Stimulated activated CD4-positive, alpha-beta T cell treated with anti-CD3 and anti-CD28 coated beads, Interleukin-2, amount 100 ng/mL, for 4 hours (primary cell): ENCODE measurements around the gene TOB1.

Source experiments
- DNase-seq: peaks from one replicate; pipeline ENCODE4 v3.0.0-alpha.2; 2020; ENCODE audit warnings: low read depth

The TOB1 gene, protein sequence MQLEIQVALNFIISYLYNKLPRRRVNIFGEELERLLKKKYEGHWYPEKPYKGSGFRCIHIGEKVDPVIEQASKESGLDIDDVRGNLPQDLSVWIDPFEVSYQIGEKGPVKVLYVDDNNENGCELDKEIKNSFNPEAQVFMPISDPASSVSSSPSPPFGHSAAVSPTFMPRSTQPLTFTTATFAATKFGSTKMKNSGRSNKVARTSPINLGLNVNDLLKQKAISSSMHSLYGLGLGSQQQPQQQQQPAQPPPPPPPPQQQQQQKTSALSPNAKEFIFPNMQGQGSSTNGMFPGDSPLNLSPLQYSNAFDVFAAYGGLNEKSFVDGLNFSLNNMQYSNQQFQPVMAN

GRCh38 chr17:50866261-50866949 is at the start of gene TOB1:
TOB1 (minus strand) TSS chr17:50866354; CDS start chr17:50864017, 2,337 bp downstream.
- peak; percentile 91 for DNase-seq

DNA sequence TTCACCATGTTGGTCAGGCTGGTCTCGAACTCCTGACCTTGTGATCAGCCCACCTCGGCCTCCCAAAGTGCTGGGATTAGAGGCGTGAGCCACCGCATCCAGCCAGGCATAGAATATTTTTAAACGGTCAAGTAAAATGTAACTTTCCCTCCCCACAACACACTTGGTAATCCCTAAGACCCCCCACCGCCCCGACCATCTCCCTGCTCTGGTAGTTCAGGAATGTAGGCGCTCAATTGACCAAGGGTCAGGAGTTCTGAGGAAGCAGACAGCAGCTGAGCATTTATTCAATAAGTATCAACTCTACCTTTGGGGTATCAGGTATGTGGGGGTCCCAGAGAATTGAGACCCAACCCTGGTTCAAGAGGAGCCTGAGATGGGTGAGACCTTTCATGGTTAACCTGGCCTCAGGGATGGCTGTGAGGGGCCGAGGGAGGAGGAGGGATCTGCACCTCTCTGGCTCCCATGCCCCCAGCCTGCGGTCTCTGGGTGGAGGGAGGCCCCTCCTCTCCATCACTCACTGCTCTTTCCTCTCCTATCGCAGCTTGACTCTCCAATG is 48.4 kb upstream of the TOB1 start:
- no peak for DNase-seq

DNA sequence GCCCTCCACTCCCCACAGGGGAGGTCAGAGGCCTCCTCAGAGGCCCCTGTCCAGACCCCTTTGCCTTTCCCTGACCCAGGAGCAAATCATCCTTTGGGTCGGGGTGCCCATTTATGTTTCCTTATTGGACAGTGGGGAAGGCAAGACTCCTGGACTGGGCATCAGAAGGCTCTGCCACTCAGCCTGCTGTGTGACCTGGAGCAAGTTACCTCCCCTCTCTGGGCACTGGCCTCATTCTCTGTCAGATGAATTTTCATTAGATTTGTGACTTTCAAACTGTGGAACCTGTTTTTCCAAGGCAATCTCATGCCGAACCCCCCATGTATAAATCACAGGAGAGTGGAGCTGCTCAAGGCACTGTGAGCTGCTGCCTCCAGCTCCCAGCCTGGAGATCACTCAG is 47.0 kb upstream of the TOB1 start:
- no peak for DNase-seq

- DNase-seq = no peak
Observed at GRCh38 chr17:50911890-50912289, 45.7 kb upstream of the TOB1 start.

DNA sequence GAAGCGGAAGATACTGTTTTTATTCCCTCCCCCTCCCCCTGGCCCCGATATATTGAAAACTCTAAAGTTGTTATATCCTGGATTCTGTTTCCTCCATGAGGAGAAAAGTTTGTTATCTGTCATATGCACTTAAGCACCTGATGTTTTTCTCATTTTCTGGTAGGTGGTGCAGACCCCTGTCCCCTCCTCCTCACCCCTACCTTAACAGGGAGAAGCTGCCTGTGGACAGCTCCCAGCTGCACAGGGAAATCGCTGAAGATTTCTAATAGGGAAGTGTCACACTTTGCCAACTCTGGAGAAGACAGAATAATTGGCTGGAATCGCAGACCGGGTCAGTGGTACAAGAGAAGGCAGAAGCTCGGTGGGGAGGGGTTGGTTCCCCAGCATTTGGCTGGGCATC is 45.3 kb upstream of the TOB1 start:
- DNase-seq = no peak

DNA sequence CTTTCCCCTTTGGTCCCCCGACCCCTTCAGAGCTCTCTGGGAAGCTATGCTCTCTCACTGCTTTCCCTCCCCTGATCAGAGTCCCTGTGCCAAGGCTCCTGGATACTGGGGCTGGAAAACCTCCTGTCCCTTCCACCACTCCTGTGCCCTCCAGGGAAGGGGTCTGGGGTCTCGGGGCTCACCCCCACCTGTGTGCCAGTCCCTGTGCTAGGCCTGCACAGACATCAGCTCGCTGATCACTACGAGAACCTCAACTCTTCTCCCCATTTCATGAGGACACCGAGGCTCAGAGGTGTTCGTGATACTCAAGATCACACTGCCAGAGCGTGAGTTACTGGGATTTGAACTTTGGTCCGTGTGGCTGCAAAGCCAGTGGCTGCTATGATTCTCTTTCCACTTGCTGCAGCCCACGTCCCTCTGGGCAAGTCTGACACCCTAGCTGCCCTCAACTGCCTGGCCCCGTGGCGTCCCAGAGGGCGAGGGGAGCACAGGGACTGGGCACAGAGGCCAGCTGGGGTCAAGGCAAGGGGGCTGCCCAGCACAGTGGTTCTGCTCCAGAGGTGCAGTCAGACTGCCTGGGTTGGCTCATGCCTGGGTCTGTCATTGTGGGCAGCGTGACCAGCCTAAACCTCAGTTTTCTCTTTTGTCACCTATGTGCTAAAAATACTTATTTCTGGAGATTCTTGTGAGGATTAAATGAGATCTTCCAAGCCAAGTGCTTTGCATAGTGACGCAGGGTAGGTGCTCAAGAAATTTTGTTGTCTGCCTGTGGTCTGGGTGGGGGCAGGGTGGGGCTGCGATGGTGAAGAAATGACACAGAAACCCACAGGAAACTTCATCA is 43.8 kb upstream of the TOB1 start:
- peak; percentile 40 for DNase-seq

GRCh38 chr17:50908860-50909764 is 43.0 kb upstream of the TOB1 start:
- no peak for DNase-seq

DNA sequence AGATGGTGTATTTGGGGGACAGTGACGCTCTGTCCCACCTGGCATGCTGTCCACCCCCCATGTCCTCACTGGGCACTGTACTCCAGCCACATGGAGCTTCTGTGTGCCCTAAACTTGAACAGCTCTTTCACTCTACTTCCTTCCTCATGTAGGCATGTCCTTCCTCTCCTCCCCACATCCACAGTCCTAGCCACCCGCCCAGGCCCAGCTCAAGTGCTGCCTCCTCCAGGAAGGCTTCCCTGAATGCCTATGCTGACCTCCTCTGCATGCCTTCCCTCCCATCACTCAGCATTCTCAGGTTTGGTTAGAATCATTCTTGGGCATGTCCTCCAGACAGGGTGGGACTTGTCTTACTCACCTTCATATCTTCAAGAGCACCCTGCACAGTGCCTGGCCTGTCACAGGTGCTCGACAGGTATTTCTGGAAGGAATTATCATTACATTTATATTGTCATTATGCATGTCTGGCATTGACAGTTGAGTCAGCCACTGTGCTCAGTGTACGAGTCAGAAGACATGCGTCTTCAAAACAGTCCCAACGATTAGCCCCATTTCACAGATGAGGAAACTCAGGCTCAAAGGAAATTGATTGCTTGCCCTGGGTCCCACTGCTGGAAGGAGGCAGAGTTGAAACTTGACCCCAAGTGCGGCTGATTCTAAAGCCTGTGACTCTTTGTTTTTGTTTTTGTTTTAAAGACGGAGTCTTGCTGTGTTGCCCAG is 42.1 kb upstream of the TOB1 start:
- DNase-seq = no peak

DNA sequence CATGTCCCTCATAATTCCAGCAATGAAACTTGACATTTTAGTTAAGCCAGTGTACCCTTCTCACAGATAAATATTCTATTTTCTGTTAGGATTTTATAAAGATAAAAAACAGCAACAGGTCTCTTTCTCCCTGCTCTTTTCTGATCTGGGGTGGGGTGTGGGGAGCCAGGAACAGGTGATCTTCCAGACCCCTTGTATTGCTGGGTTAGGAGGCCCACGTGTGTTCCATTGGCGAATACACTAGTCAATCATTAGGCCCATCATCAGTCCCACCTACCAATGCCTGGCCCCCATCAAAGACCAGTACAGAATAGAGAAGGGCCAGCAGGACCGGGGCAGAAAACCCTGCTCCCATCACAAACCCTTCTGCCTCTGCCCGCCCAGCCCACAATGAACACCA is 40.3 kb upstream of the TOB1 start:
- no peak for DNase-seq

GRCh38 chr17:50905460-50905803 is 39.3 kb upstream of the TOB1 start:
- DNase-seq = no peak

GRCh38 chr17:50904518-50905459 is 38.6 kb upstream of the TOB1 start:
- DNase-seq = no peak

DNA sequence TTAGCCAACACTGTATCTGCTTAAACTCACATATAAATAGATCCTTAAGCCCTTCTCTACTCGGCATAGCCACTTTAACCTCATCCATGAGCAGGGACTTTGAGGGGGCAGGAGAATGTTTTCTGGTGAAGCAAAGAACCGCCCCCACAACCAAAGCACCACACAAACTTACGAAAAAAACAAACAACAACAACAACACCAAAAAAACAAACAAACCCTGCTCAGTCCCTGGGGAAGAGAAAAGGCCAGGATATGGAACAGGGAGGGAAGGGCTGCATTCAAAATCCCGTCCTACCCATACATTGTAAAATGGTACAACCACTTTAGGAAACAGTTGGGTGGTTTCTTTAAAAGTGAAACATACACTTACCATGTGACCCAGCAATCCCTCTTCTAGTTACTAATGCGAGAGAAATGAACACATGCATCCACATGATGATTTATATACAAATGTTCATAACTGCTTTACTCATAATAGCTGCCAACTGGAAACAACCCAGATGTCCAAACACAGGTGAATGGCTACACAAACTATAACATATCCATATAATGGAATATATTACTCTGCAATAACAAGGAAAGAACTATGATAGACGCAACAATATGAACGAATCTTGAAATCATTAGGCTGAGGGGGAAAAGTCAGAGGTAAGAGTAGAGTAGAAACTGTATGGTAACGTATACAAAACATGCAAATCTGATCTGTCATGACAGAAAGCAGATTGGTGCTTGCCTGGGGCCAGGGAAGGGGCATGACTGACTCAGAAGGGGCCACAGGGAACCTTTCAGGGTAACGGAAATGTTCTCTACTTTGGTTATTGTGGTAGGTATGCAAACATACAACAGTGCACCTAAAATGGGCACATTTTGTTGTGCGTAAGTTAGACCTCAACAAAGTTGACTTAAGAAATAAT is 37.7 kb upstream of the TOB1 start:
- DNase-seq = no peak

GRCh38 chr17:50902372-50903353 is 36.5 kb upstream of the TOB1 start:
- no peak for DNase-seq

- no peak for DNase-seq
Observed at GRCh38 chr17:50900383-50900892, 34.3 kb upstream of the TOB1 start.

DNA sequence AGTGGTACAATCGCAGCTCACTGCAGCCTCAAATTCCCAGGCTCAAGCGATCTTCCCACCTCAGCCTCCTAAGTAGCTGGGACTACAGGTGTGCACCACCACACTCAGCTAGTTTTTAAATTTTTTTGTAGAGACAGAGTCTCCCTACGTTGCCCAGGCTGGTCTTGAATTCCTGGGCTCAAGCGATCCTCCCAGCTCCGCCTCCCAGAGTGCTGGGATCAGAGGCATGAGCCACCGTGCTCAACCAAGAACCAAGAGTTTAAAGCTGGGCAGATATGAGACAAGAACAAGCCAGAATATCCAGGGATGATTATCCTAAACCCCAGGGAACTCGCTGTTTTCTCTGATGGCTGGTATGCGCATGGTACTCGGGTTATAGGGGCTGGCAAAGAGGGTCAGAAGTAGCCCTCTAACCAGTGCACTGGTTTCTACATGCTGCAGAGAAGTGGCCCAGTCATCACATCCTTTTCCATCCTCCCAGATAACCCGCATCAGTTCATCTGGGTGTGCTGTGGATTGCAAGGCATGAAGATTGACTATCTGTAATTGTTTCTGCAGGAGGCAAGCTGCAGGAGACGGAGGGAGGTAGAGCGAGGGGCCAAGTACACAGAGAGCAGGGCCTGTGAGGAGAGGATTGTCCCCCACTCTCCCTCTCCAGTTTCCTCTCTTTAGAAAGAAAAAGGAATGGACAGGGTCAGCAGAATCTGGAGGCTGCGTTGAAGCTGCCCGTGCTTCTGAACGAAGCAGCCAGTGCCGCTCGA is 33.6 kb upstream of the TOB1 start:
- DNase-seq = no peak

DNA sequence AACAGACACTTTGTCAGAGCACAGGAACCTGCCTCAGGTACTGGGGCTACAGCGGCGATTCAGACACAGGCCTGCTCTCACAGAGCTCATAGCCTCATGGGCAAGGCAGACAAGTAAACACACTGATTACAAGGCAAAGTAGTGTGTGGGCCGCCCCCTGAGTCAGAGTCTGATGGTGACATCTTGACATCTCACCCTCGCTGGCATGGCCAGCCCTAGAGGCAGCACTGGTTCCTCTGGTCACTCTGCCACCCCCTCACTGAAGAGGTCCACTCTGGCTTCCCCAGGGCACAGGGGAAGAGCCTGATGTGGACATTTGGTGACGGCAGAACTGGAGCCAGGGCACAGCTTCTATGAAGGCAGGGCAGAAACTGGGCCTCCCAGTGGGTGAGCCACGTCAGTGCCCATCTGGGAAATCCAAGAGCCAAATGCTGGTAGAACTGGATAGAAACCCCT is 32.9 kb upstream of the TOB1 start:
- DNase-seq = no peak
